ENCODE measurements around the gene SPATA13.

- TF ChIP-seq CTCF (IDR thresholded peaks at IDR 0.05 in 8 of 11, conservative IDR thresholded peaks at IDR 0.05 in 3 of 11) (no peak), POLR2AphosphoS5 (IDR thresholded peaks at IDR 0.05) (no peak)
Measured at GRCh38 chr13:24341439-24341838, 180.9 kb downstream of the SPATA13 start.
